Measurements from ENCODE around the gene MAGOH. TPM values are rescaled to one million over a fixed set of nuclear protein-coding genes. Genes with fewer than 3 reads are reported as not detected.
A peak's percentile ranks its signal among the peaks of the same experiment; 100 is the strongest.

The MAGOH gene
- total and polyA plus RNA-seq, 9 of the 15 experiments (the other 6 are each of a cell fraction or from before 2014, with no cell fraction given): 102 to 342 (median 135) TPM

GRCh38 chr1:53255031-53255430, 16.7 kb upstream of the MAGOH start:
- Histone ChIP-seq H3K27ac (ENCODE audit: extremely low read depth, low read depth, low read length) (no peak overlapping the region), H3K36me3 (ENCODE audit: control insufficient read depth, insufficient read depth, low read length) (peaks cover 94% of the 10 kb centered on the region), H4K20me1 (replicated peaks; ENCODE audit: control insufficient read depth, insufficient read depth, low read length) (peaks cover 7% of the 10 kb centered on the region; the same call in 1 of the 2 replicates), H3K79me2 (ENCODE audit: control insufficient read depth, insufficient read depth, low read length) (no peaks in the 10 kb centered on the region), H2AFZ (ENCODE audit: low read depth, low read length) (no peak overlapping the region), H3K4me2 (ENCODE audit: insufficient read depth, low read length) (no peak overlapping the region), H3K9me3 (replicated peaks; ENCODE audit: control insufficient read depth, insufficient read depth, low read depth, low read length) (no peaks in the 10 kb centered on the region), H3K27me3 (ENCODE audit: control insufficient read depth in 2 of 2, insufficient read depth in 2 of 2, low read length in 2 of 2) (no peaks in the 10 kb centered on the region), H3K4me1 (replicated peaks in 1 of 2; ENCODE audit: control insufficient read depth in 2 of 2, insufficient read depth in 2 of 2, low read length in 2 of 2) (peaks cover 0 to 6% of the 10 kb centered on the region in 2 experiments; a peak in 2 of 5 replicates), H3K9ac (ENCODE audit: insufficient read depth in 1 of 2, low read depth in 2 of 2, low read length in 2 of 2) (no peak overlapping the region), H3K4me3 (no peak overlapping the region), H3K9me1 (ENCODE audit: control insufficient read depth, insufficient read depth, low read length) (peaks cover 4% of the 10 kb centered on the region)
- FAIRE-seq (no peak), ATAC-seq (peak; percentile 69), DNase-seq (ENCODE audit: extremely low read depth in 1 of 4, low spot score in 3 of 4) (peak in 2 of 4 experiments; percentile 38 to 44)
- POLR2A ChIA-PET: interaction anchor here (0.9 to 1.3 kb wide), 3 partner anchors 12 to 39 kb away, joined by 3 to 6 read pairs (median 6); no protein-coding TSS in a partner anchor
- intact Hi-C loops (cut with micrococcal nuclease): no loop called here
- in situ Hi-C loops (cut with MboI): no loop called here
- WGBS (ENCODE audit: insufficient coverage, low coverage, missing lambda C conversion rate): 98% methylated on average over 4 of the region's 4 CpGs
- CTCF ChIA-PET (ENCODE audit: low intra/inter-chr PET ratio): no interaction called here
- BruUV-seq (replicated peaks): no TSS peak
- no peak for TF ChIP-seq SMARCC2 (IDR thresholded peaks at IDR 0.05; ENCODE audit: low read depth)
- TF ChIP-seq MAX (CRISPR knock-in tag; IDR thresholded peaks at IDR 0.05): 0 out of 2 replicates have a peak, but pooled peaks have one; percentile 35
- no peak for TF ChIP-seq GTF2E2 (tag; IDR thresholded peaks at IDR 0.05)
- no peak for TF ChIP-seq GABPB2 (CRISPR knock-in tag; conservative IDR thresholded peaks at IDR 0.05)
- no peak for TF ChIP-seq NONO (IDR thresholded peaks at IDR 0.05; ENCODE audit: low read depth in 2 of 2, low read length in 1 of 2)
- TF ChIP-seq NR1H2 (CRISPR knock-in tag; IDR thresholded peaks at IDR 0.05): no peak
- TF ChIP-seq PHF8 (IDR thresholded peaks at IDR 0.05; ENCODE audit: borderline replicate concordance, low read length): no peak
- TF ChIP-seq, protein P1, sequence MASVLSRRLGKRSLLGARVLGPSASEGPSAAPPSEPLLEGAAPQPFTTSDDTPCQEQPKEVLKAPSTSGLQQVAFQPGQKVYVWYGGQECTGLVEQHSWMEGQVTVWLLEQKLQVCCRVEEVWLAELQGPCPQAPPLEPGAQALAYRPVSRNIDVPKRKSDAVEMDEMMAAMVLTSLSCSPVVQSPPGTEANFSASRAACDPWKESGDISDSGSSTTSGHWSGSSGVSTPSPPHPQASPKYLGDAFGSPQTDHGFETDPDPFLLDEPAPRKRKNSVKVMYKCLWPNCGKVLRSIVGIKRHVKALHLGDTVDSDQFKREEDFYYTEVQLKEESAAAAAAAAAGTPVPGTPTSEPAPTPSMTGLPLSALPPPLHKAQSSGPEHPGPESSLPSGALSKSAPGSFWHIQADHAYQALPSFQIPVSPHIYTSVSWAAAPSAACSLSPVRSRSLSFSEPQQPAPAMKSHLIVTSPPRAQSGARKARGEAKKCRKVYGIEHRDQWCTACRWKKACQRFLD (CRISPR knock-in tag; IDR thresholded peaks at IDR 0.05): no peak
- TF ChIP-seq, protein P2, sequence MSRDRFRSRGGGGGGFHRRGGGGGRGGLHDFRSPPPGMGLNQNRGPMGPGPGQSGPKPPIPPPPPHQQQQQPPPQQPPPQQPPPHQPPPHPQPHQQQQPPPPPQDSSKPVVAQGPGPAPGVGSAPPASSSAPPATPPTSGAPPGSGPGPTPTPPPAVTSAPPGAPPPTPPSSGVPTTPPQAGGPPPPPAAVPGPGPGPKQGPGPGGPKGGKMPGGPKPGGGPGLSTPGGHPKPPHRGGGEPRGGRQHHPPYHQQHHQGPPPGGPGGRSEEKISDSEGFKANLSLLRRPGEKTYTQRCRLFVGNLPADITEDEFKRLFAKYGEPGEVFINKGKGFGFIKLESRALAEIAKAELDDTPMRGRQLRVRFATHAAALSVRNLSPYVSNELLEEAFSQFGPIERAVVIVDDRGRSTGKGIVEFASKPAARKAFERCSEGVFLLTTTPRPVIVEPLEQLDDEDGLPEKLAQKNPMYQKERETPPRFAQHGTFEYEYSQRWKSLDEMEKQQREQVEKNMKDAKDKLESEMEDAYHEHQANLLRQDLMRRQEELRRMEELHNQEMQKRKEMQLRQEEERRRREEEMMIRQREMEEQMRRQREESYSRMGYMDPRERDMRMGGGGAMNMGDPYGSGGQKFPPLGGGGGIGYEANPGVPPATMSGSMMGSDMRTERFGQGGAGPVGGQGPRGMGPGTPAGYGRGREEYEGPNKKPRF (IDR thresholded peaks at IDR 0.05; ENCODE audit: low read depth, low read length): no peak
- TF ChIP-seq TCF7L2 (IDR thresholded peaks at IDR 0.05; ENCODE audit: low read depth, low read length): no peak
- TF ChIP-seq RBM39 (optimal IDR thresholded peaks at IDR 0.05; ENCODE audit: low read depth, low read length): peak; percentile 51
- TF ChIP-seq CEBPB (tag; IDR thresholded peaks at IDR 0.05): peak; percentile 54
- peak in 2 of 3 experiments; percentile 14 to 41; a peak in 1 of 6 replicates for TF ChIP-seq CTCF (IDR thresholded peaks at IDR 0.05 in 2 of 3, conservative IDR thresholded peaks at IDR 0.05 in 1 of 3; ENCODE audit: insufficient read depth in 2 of 3, low read depth in 1 of 3, low read length in 3 of 3)

Measured in K562 (cell line).